ENCODE results near the gene EME2. TPM values are rescaled to one million over a fixed set of nuclear protein-coding genes. Genes with fewer than 3 reads are reported as not detected.
"Not testable (repeated sequence)": the region's sequence is repeated elsewhere in the genome, so short reads cannot be mapped to it uniquely, and the experiment has no call there.

EME2 gene
- polyA plus RNA-seq, 4 donors = 5.4 to 16.4 (median 10.5) TPM

- DNase-seq (ENCODE audit: low read depth in 4 of 4, low spot score in 2 of 4) = no peak
These were observed 17.0 kb downstream of the EME2 start for GRCh38 chr16:1789643-1790045.

GRCh38 chr16:1790261-1790610 is 17.6 kb downstream of the EME2 start:
- no peak for DNase-seq (ENCODE audit: low read depth in 4 of 4, low spot score in 2 of 4)

GRCh38 chr16:1790611-1791255 is 18.1 kb downstream of the EME2 start:
- no peak for DNase-seq (ENCODE audit: low read depth in 4 of 4, low spot score in 2 of 4)

- DNase-seq (ENCODE audit: low read depth in 4 of 4, low spot score in 2 of 4) = no peak
These were observed 18.8 kb downstream of the EME2 start for GRCh38 chr16:1791256-1791942.

- DNase-seq (ENCODE audit: low read depth in 4 of 4, low spot score in 2 of 4) = no peak
These were observed 19.6 kb downstream of the EME2 start for GRCh38 chr16:1791943-1792812.

- no peak for DNase-seq (ENCODE audit: low read depth in 4 of 4, low spot score in 2 of 4)
These were observed 20.4 kb downstream of the EME2 start for GRCh38 chr16:1792836-1793577.

- no peak for DNase-seq (ENCODE audit: low read depth in 4 of 4, low spot score in 2 of 4)
These were observed 21.1 kb downstream of the EME2 start, which contains the start of gene IGFALS for GRCh38 chr16:1793578-1794220. TSS of gene IGFALS (minus strand) at chr16:1793705. CDS start at chr16:1793652, 53 bp downstream.

- DNase-seq (ENCODE audit: low read depth in 4 of 4, low spot score in 2 of 4) = no peak
These were observed 21.7 kb downstream of the EME2 start for GRCh38 chr16:1794221-1794871.

GRCh38 chr16:1794908-1795666 is 22.5 kb downstream of the EME2 start:
- no peak for DNase-seq (ENCODE audit: low read depth in 4 of 4, low spot score in 2 of 4)

GRCh38 chr16:1799263-1799662 is 26.7 kb downstream of the EME2 start:
- not testable (repeated sequence) for DNase-seq (ENCODE audit: low read depth in 4 of 4, low spot score in 2 of 4)

GRCh38 chr16:1800701-1801100 is 28.1 kb downstream of the EME2 start:
- DNase-seq (ENCODE audit: low read depth in 4 of 4, low spot score in 2 of 4) = no peak

- no peak for DNase-seq (ENCODE audit: low read depth in 4 of 4, low spot score in 2 of 4)
These were observed 35.0 kb downstream of the EME2 start for GRCh38 chr16:1807626-1808025.

- no peak for DNase-seq (ENCODE audit: low read depth in 4 of 4, low spot score in 2 of 4)
These were observed 36.1 kb downstream of the EME2 start for GRCh38 chr16:1808691-1809090.

GRCh38 chr16:1809281-1809801 is 36.7 kb downstream of the EME2 start:
- no peak for DNase-seq (ENCODE audit: low read depth in 4 of 4, low spot score in 2 of 4)

GRCh38 chr16:1810106-1810505 is 37.5 kb downstream of the EME2 start:
- no peak for DNase-seq (ENCODE audit: low read depth in 4 of 4, low spot score in 2 of 4)

- DNase-seq (ENCODE audit: low read depth in 4 of 4, low spot score in 2 of 4) = no peak
These were observed 37.9 kb downstream of the EME2 start for GRCh38 chr16:1810536-1810935.

GRCh38 chr16:1812732-1813163 is 40.1 kb downstream of the EME2 start:
- DNase-seq (ENCODE audit: low read depth in 4 of 4, low spot score in 2 of 4) = peak in 1 of 4 donors; percentile 58

- DNase-seq (ENCODE audit: low read depth in 4 of 4, low spot score in 2 of 4) = no peak
These were observed 42.9 kb downstream of the EME2 start for GRCh38 chr16:1815461-1815860.

Measured in left renal cortex interstitium (tissue), 4 donors.